Hepatocyte (in vitro differentiated cells): ENCODE data around the gene PSMD11. TPM values are rescaled to one million over a fixed set of nuclear protein-coding genes. Genes with fewer than 3 reads are reported as not detected.
A peak's percentile ranks its signal among the peaks of the same experiment; 100 is the strongest.

ENCODE experiments used
- DNase-seq: peaks from one replicate; pipeline ENCODE4 v3.0.0-alpha.2; 2016; ENCODE audit warnings: low spot score
- H2AFZ ChIP-seq: fragments of 200-600 bp; sonication (generic); 2 replicates; pipeline ENCODE4 v1.6.0; 2016; ENCODE audit warnings: antibody characterized with exemption, mild to moderate bottlenecking
- H3K27ac ChIP-seq: fragments of 200-600 bp; sonication (generic); 2 replicates; pipeline ENCODE4 v1.5.1; 2016; ENCODE audit warnings: mild to moderate bottlenecking
- H3K27me3 ChIP-seq: fragments of 200-600 bp; sonication (generic); 2 replicates; pipeline ENCODE4 v1.6.1; 2016
- H3K36me3 ChIP-seq: fragments of 200-600 bp; sonication (generic); replicated peaks from 2 replicates; pipeline ENCODE4 v1.5.1; 2016; ENCODE audit warnings: low read depth; ENCODE audit not compliant: insufficient read depth
- H3K4me1 ChIP-seq: fragments of 200-600 bp; sonication (generic); 2 replicates; pipeline ENCODE4 v1.5.1; 2016; ENCODE audit warnings: mild to moderate bottlenecking, moderate library complexity; ENCODE audit not compliant: insufficient read depth
- H3K4me2 ChIP-seq: fragments of 200-600 bp; sonication (generic); 2 replicates; pipeline ENCODE4 v1.6.0; 2016
- H3K4me3 ChIP-seq: fragments of 200-600 bp; sonication (generic); 2 replicates; pipeline ENCODE4 v1.5.1; 2016; ENCODE audit warnings: mild to moderate bottlenecking
- H3K79me2 ChIP-seq: fragments of 200-600 bp; sonication (generic); 2 replicates; pipeline ENCODE4 v1.6.0; 2017; ENCODE audit warnings: mild to moderate bottlenecking
- H3K9me2 ChIP-seq: fragments of 200-600 bp; sonication (generic); replicated peaks from 2 replicates; pipeline ENCODE4 v1.6.0; 2017; ENCODE audit warnings: mild to moderate bottlenecking; ENCODE audit not compliant: insufficient read depth
- H3K9me3 ChIP-seq: fragments of 200-600 bp; sonication (generic); 2 replicates; pipeline ENCODE4 v1.5.1; 2016; ENCODE audit warnings: low read depth, mild to moderate bottlenecking
- H4K20me1 ChIP-seq: fragments of 200-600 bp; sonication (generic); 2 replicates; pipeline ENCODE4 v1.6.0; 2016; ENCODE audit warnings: mild to moderate bottlenecking; ENCODE audit not compliant: insufficient read depth, poor library complexity, severe bottlenecking
- CTCF ChIP-seq: fragments of 200-600 bp; sonication (generic); IDR thresholded peaks from 2 replicates; pipeline ENCODE4 v1.5.1; 2016; ENCODE audit warnings: antibody characterized with exemption, mild to moderate bottlenecking; ENCODE audit not compliant: poor library complexity
- EZH2 ChIP-seq: fragments of 200-600 bp; sonication (generic); IDR thresholded peaks from 2 replicates; pipeline ENCODE4 v1.6.1; 2016; ENCODE audit warnings: antibody characterized with exemption, mild to moderate bottlenecking, borderline replicate concordance
- EZH2phosphoT487 ChIP-seq: fragments of 200-600 bp; sonication (generic); IDR thresholded peaks from one replicate; pipeline ENCODE4 v1.6.1; 2018; ENCODE audit warnings: antibody characterized with exemption, mild to moderate bottlenecking, low read depth, moderate library complexity; ENCODE audit not compliant: unreplicated experiment, severe bottlenecking
- WGBS: methylation state at CpG from one replicate; pipeline ENCODE4 v1.1.6; 2016; ENCODE audit warnings: low lambda C conversion rate; ENCODE audit errors: missing lambda C conversion rate; 5-methylcytosine and 5-hydroxymethylcytosine counted together
- polyA plus RNA-seq: library from polyadenylated mRNA; unstranded; fragments of >200 nt; fragmentation: Nextera tagmentation; extraction: Ambion mirVana; gene quantifications from 2 replicates; pipeline ENCODE4 v1.2.1, GENCODE V29; 2016
- total RNA-seq: library from RNA; depleted of rRNA; stranded (reverse); fragments of >200 nt; gene quantifications from 2 replicates; pipeline ENCODE4 v1.2.3, GENCODE V29; 2014

The PSMD11 gene
- total and polyA plus RNA-seq, 2 experiments from 2014 or later = 62.0 to 141 TPM

- DNase-seq = no peak
- Histone ChIP-seq H3K79me2 (no peaks in the 10 kb centered on the region), H3K9me3 (no peaks in the 10 kb centered on the region), H3K9me2 (no peaks in the 10 kb centered on the region), H2AFZ (no peak overlapping the region), H3K36me3 (no peaks in the 10 kb centered on the region), H4K20me1 (no peaks in the 10 kb centered on the region), H3K4me3 (no peak overlapping the region), H3K4me2 (no peak overlapping the region), H3K27me3 (no peaks in the 10 kb centered on the region), H3K4me1 (peaks cover 3% of the 10 kb centered on the region), H3K27ac (no peak overlapping the region)
- TF ChIP-seq CTCF = no peak
- TF ChIP-seq EZH2phosphoT487 = no peak
- no peak for TF ChIP-seq EZH2
- WGBS = 94% methylated on average over 7 of the region's 8 CpGs
Measured at GRCh38 chr17:32481193-32481592, 36.9 kb downstream of the PSMD11 start.

GRCh38 chr17:32482568-32483320 lies 38.4 kb downstream of the PSMD11 start:
- H3K4me2 ChIP-seq = no peak overlapping the region
- 76% methylated on average over 11 of the region's 11 CpGs for WGBS
- H3K27me3 ChIP-seq = no peaks in the 10 kb centered on the region
- no peak for DNase-seq
- no peaks in the 10 kb centered on the region for H3K9me2 ChIP-seq
- TF ChIP-seq CTCF = no peak
- TF ChIP-seq EZH2phosphoT487 = no peak
- TF ChIP-seq EZH2 = no peak
- H3K4me1 ChIP-seq = peaks cover 4% of the 10 kb centered on the region
- no peak overlapping the region for H3K27ac ChIP-seq
- H2AFZ ChIP-seq = no peak overlapping the region
- H3K36me3 ChIP-seq = no peaks in the 10 kb centered on the region
- no peak overlapping the region for H3K4me3 ChIP-seq
- no peaks in the 10 kb centered on the region for H3K79me2 ChIP-seq
- H4K20me1 ChIP-seq = no peaks in the 10 kb centered on the region
- no peaks in the 10 kb centered on the region for H3K9me3 ChIP-seq

- no peaks in the 10 kb centered on the region for H4K20me1 ChIP-seq
- no peak overlapping the region for H3K4me2 ChIP-seq
- H3K79me2 ChIP-seq = no peaks in the 10 kb centered on the region
- H3K4me3 ChIP-seq = no peak overlapping the region
- no peaks in the 10 kb centered on the region for H3K9me2 ChIP-seq
- no peak overlapping the region for H2AFZ ChIP-seq
- no peaks in the 10 kb centered on the region for H3K9me3 ChIP-seq
- no peaks in the 10 kb centered on the region for H3K27me3 ChIP-seq
- TF ChIP-seq EZH2phosphoT487 (no peak), CTCF (peak; percentile 63), EZH2 (no peak)
- H3K4me1 ChIP-seq = peaks cover 7% of the 10 kb centered on the region
- DNase-seq = peak; percentile 56
- WGBS = 31% methylated on average over 7 of the region's 7 CpGs
- no peak overlapping the region for H3K27ac ChIP-seq
- H3K36me3 ChIP-seq = no peaks in the 10 kb centered on the region
Measured at GRCh38 chr17:32483451-32484019, 39.2 kb downstream of the PSMD11 start.
